Peyer's patch (tissue), 4 donors: ENCODE data around the gene MIR17HG.

Source experiments
- POLR2A ChIP-seq, 2 donors: fragments of 450-650 bp; IDR thresholded peaks; one replicate each; pipeline ENCODE4 v1.5.1; 2017; ENCODE audit warnings: antibody characterized with exemption in 2 of 2, mild to moderate bottlenecking in 2 of 2, moderate library complexity in 2 of 2
- TF ChIP-seq, protein P1 (sequence below), 6 experiments: fragments of 450-650 bp in 4 of 6; fragments of 200-600 bp in 2 of 6; sonication (generic) in 1 of 6; IDR thresholded peaks; one replicate each; pipeline ENCODE4 v1.5.1; 2017 to 2019; ENCODE audit warnings: antibody characterized with exemption in 6 of 6, mild to moderate bottlenecking in 3 of 6, moderate library complexity in 1 of 6

DNA sequence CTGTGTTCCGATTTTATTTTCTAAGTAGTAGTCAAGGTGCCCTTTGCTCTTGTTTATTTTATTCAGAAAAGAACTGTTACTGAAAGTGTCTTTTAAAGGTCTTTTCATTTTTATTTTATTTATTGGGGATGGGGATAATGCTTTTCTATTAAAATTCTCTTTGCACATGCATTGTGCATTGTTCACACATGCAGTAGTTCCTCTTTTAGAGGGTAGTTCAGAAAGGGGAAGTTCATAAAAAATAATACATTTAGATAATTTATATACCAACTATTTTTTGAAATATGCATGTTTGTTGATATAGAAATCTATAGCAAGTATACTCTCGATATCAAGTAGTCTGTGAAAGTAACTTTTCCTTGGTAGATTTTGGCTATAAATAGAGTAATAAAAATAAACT, 54.4 kb downstream of the MIR17HG start:
- TF ChIP-seq, protein P1, sequence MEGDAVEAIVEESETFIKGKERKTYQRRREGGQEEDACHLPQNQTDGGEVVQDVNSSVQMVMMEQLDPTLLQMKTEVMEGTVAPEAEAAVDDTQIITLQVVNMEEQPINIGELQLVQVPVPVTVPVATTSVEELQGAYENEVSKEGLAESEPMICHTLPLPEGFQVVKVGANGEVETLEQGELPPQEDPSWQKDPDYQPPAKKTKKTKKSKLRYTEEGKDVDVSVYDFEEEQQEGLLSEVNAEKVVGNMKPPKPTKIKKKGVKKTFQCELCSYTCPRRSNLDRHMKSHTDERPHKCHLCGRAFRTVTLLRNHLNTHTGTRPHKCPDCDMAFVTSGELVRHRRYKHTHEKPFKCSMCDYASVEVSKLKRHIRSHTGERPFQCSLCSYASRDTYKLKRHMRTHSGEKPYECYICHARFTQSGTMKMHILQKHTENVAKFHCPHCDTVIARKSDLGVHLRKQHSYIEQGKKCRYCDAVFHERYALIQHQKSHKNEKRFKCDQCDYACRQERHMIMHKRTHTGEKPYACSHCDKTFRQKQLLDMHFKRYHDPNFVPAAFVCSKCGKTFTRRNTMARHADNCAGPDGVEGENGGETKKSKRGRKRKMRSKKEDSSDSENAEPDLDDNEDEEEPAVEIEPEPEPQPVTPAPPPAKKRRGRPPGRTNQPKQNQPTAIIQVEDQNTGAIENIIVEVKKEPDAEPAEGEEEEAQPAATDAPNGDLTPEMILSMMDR (IDR thresholded peaks at IDR 0.05), result no peak
- no peak for TF ChIP-seq POLR2A (IDR thresholded peaks at IDR 0.05)
